ENCODE measurements around the gene KLHL14.

KLHL14 gene

GRCh38 chr18:32696376-32696775, 76.4 kb downstream of the KLHL14 start:
- TF ChIP-seq CTCF (IDR thresholded peaks at IDR 0.05; ENCODE audit: extremely low read depth, insufficient read depth, missing control alignments), result no peak
- no peak for DNase-seq (ENCODE audit: low spot score)
- in situ Hi-C loops (cut with MboI; ENCODE audit: low pct_unique_long_range_greater_than_20kb, low sequenced_read_pairs, unreplicated experiment), result no loop called here

GRCh38 chr18:32695534-32695933, 77.3 kb downstream of the KLHL14 start:
- no peak for DNase-seq (ENCODE audit: low spot score)
- no peak for TF ChIP-seq CTCF (IDR thresholded peaks at IDR 0.05; ENCODE audit: extremely low read depth, insufficient read depth, missing control alignments)
- in situ Hi-C loops (cut with MboI; ENCODE audit: low pct_unique_long_range_greater_than_20kb, low sequenced_read_pairs, unreplicated experiment), result no loop called here

- in situ Hi-C loops (cut with MboI; ENCODE audit: low pct_unique_long_range_greater_than_20kb, low sequenced_read_pairs, unreplicated experiment), result no loop called here
- TF ChIP-seq CTCF (IDR thresholded peaks at IDR 0.05; ENCODE audit: extremely low read depth, insufficient read depth, missing control alignments), result no peak
- DNase-seq (ENCODE audit: low spot score), result no peak
These were observed 84.0 kb downstream of the KLHL14 start for GRCh38 chr18:32688821-32689220.

GRCh38 chr18:32684940-32685339, 87.9 kb downstream of the KLHL14 start:
- TF ChIP-seq CTCF (IDR thresholded peaks at IDR 0.05; ENCODE audit: extremely low read depth, insufficient read depth, missing control alignments), result no peak
- in situ Hi-C loops (cut with MboI; ENCODE audit: low pct_unique_long_range_greater_than_20kb, low sequenced_read_pairs, unreplicated experiment), result no loop called here

GRCh38 chr18:32684096-32684495, 88.7 kb downstream of the KLHL14 start:
- DNase-seq (ENCODE audit: low spot score), result no peak
- in situ Hi-C loops (cut with MboI; ENCODE audit: low pct_unique_long_range_greater_than_20kb, low sequenced_read_pairs, unreplicated experiment), result no loop called here
- no peak for TF ChIP-seq CTCF (IDR thresholded peaks at IDR 0.05; ENCODE audit: extremely low read depth, insufficient read depth, missing control alignments)

More at GRCh38 chr18:32684940-32685339, 87.9 kb downstream of the KLHL14 start:
- no peak for DNase-seq (ENCODE audit: low spot score)

- in situ Hi-C loops (cut with MboI; ENCODE audit: low pct_unique_long_range_greater_than_20kb, low sequenced_read_pairs, unreplicated experiment), result no loop called here
- no peak for DNase-seq (ENCODE audit: low spot score)
- TF ChIP-seq CTCF (IDR thresholded peaks at IDR 0.05; ENCODE audit: extremely low read depth, insufficient read depth, missing control alignments), result no peak
These were observed 89.8 kb downstream of the KLHL14 start for GRCh38 chr18:32683044-32683443.

GRCh38 chr18:32677578-32677977, 95.2 kb downstream of the KLHL14 start:
- in situ Hi-C loops (cut with MboI; ENCODE audit: low pct_unique_long_range_greater_than_20kb, low sequenced_read_pairs, unreplicated experiment), result no loop called here
- DNase-seq (ENCODE audit: low spot score), result no peak
- no peak for TF ChIP-seq CTCF (IDR thresholded peaks at IDR 0.05; ENCODE audit: extremely low read depth, insufficient read depth, missing control alignments)
